K562 (cell line): ENCODE measurements around the gene TOM1.

Experiments
- EHMT2 ChIP-seq: fragments of 450-650 bp; IDR thresholded peaks from 2 replicates; pipeline ENCODE4 v1.6.1; 2018; ENCODE audit warnings: antibody characterized with exemption
- HNRNPH1 ChIP-seq: fragments of 200-400 bp; formaldehyde crosslinking; optimal IDR thresholded peaks from 2 replicates; pipeline ENCODE3; 2017; ENCODE audit warnings: low read depth, mild to moderate bottlenecking, low read length, moderate library complexity
- KLF10 ChIP-seq: fragments of 250-450 bp; sonication (Bioruptor Pico); IDR thresholded peaks from 2 replicates; pipeline ENCODE4 v1.6.1; 2021; ENCODE audit warnings: matching md5 sums
- KLF6 ChIP-seq: fragments of 250-450 bp; sonication (Bioruptor Pico); IDR thresholded peaks from 2 replicates; pipeline ENCODE4 v1.4.0; 2020; ENCODE audit warnings: mild to moderate bottlenecking, moderate library complexity, borderline replicate concordance
- NFATC3 ChIP-seq: fragments of 450-650 bp; IDR thresholded peaks from 2 replicates; pipeline ENCODE4 v1.6.1; 2017; ENCODE audit warnings: mild to moderate bottlenecking
- NR2C2 ChIP-seq, 2 experiments: fragments of 200-800 bp in 1 of 2; sonication (Bioruptor generic) in 1 of 2; sonication (generic) in 1 of 2; formaldehyde crosslinking in 1 of 2; IDR thresholded peaks; 2 replicates each; pipeline versions ENCODE4 v1.6.1 to v1.8.0; 2016 to 2022; ENCODE audit warnings: mild to moderate bottlenecking in 1 of 2, missing compliant biosample characterization in 1 of 2, missing genetic modification characterization in 1 of 2, missing genetic modification reagents in 1 of 2
- NR4A1 ChIP-seq, 2 experiments: fragments of 250-450 bp in 1 of 2; fragments of 450-650 bp in 1 of 2; sonication (Bioruptor Pico) in 1 of 2; IDR thresholded peaks; 2 replicates each; pipeline versions ENCODE4 v1.4.0 to v1.6.1; 2016 to 2020; ENCODE audit warnings: mild to moderate bottlenecking in 2 of 2, missing compliant biosample characterization in 1 of 2, missing genetic modification characterization in 1 of 2, moderate library complexity in 1 of 2
- ZNF76 ChIP-seq: fragments of 250-450 bp; sonication (Bioruptor Pico); IDR thresholded peaks from 2 replicates; pipeline ENCODE4 v1.4.0; 2020; ENCODE audit warnings: mild to moderate bottlenecking, moderate library complexity, borderline replicate concordance
- ZZZ3 ChIP-seq: fragments of 450-650 bp; IDR thresholded peaks from 2 replicates; pipeline ENCODE4 v1.6.1; 2016; ENCODE audit warnings: antibody characterized with exemption, mild to moderate bottlenecking, moderate library complexity

- TF ChIP-seq ZZZ3 = no peak
- TF ChIP-seq NR4A1 (CRISPR knock-in tag; IDR thresholded peaks at IDR 0.05) = no peak
- no peak for TF ChIP-seq NR4A1 (tag; IDR thresholded peaks at IDR 0.05)
- TF ChIP-seq NR2C2 (CRISPR knock-in tag; IDR thresholded peaks at IDR 0.05) = no peak
- TF ChIP-seq NR2C2 (tag; IDR thresholded peaks at IDR 0.05) = no peak
- no peak for TF ChIP-seq KLF6 (CRISPR knock-in tag)
- no peak for TF ChIP-seq HNRNPH1
- TF ChIP-seq ZNF76 (CRISPR knock-in tag) = no peak
- TF ChIP-seq KLF10 (CRISPR knock-in tag) = no peak
- no peak for TF ChIP-seq NFATC3
- TF ChIP-seq EHMT2 = no peak
Observed at GRCh38 chr22:35325209-35325608, 25.5 kb downstream of the TOM1 start.
